ENCODE results near the gene CD300LF.

CD300LF gene

GRCh38 chr17:74759243-74759801, 46.6 kb upstream of the CD300LF start:
- Histone ChIP-seq H3K9me3 (ENCODE audit: severe bottlenecking) (no peaks in the 10 kb centered on the region), H3K27me3 (ENCODE audit: insufficient read depth, low read depth, severe bottlenecking) (no peaks in the 10 kb centered on the region), H3K27ac (peak overlapping the region; percentile 91), H3K36me3 (peaks cover 38% of the 10 kb centered on the region), H3K4me3 (ENCODE audit: low read depth, low read length) (peak overlapping the region; percentile 19)
- peak; percentile 62 for DNase-seq
- TF ChIP-seq, protein P1, sequence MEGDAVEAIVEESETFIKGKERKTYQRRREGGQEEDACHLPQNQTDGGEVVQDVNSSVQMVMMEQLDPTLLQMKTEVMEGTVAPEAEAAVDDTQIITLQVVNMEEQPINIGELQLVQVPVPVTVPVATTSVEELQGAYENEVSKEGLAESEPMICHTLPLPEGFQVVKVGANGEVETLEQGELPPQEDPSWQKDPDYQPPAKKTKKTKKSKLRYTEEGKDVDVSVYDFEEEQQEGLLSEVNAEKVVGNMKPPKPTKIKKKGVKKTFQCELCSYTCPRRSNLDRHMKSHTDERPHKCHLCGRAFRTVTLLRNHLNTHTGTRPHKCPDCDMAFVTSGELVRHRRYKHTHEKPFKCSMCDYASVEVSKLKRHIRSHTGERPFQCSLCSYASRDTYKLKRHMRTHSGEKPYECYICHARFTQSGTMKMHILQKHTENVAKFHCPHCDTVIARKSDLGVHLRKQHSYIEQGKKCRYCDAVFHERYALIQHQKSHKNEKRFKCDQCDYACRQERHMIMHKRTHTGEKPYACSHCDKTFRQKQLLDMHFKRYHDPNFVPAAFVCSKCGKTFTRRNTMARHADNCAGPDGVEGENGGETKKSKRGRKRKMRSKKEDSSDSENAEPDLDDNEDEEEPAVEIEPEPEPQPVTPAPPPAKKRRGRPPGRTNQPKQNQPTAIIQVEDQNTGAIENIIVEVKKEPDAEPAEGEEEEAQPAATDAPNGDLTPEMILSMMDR (IDR thresholded peaks at IDR 0.05; ENCODE audit: low read depth, low read length) = peak; percentile 32; the same call in 1 of the 2 replicates

GRCh38 chr17:74758848-74759168, 46.1 kb upstream of the CD300LF start:
- peak overlapping the region; percentile 91 for H3K27ac ChIP-seq

GRCh38 chr17:74757931-74758847, 45.5 kb upstream of the CD300LF start:
- Histone ChIP-seq H3K9me3 (ENCODE audit: severe bottlenecking) (no peaks in the 10 kb centered on the region), H3K4me3 (ENCODE audit: low read depth, low read length) (no peak overlapping the region), H3K27me3 (ENCODE audit: insufficient read depth, low read depth, severe bottlenecking) (no peaks in the 10 kb centered on the region), H3K36me3 (peaks cover 31% of the 10 kb centered on the region), H3K27ac (peak overlapping the region; percentile 91)
- TF ChIP-seq, protein P1 (IDR thresholded peaks at IDR 0.05; ENCODE audit: low read depth, low read length) = no peak
- no peak for DNase-seq

More at GRCh38 chr17:74758848-74759168, 46.1 kb upstream of the CD300LF start:
- no peak overlapping the region for H3K4me3 ChIP-seq (ENCODE audit: low read depth, low read length)
- no peaks in the 10 kb centered on the region for H3K9me3 ChIP-seq (ENCODE audit: severe bottlenecking)
- peaks cover 34% of the 10 kb centered on the region for H3K36me3 ChIP-seq
- no peaks in the 10 kb centered on the region for H3K27me3 ChIP-seq (ENCODE audit: insufficient read depth, low read depth, severe bottlenecking)
- TF ChIP-seq, protein P1 (IDR thresholded peaks at IDR 0.05; ENCODE audit: low read depth, low read length) = no peak
- DNase-seq = peak; percentile 56

DNA sequence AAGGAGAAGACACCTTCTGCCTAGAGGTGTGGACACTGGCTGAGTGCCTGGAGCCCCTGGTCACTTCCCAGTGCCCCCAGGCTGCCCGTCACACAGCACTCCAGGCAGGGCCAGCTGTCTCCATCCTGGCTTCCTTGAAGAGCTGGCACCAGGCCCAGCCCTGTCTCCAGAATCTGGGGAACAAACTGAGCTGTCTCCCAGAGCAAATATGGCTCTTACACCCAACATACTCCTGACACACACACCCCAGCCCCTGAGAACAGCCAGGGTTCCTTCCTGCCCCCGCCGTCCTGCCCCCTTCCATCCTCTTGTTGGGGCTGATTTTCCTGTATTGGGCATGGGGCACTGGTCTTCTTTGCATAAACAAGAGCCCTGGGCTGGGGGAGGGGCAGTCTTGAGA, 44.8 kb upstream of the CD300LF start:
- Histone ChIP-seq H3K27me3 (ENCODE audit: insufficient read depth, low read depth, severe bottlenecking) (no peaks in the 10 kb centered on the region), H3K4me3 (ENCODE audit: low read depth, low read length) (no peak overlapping the region), H3K27ac (peak overlapping the region; percentile 91), H3K9me3 (ENCODE audit: severe bottlenecking) (no peaks in the 10 kb centered on the region), H3K36me3 (peaks cover 33% of the 10 kb centered on the region)
- DNase-seq = no peak
- TF ChIP-seq, protein P1 (IDR thresholded peaks at IDR 0.05; ENCODE audit: low read depth, low read length) = no peak

DNA sequence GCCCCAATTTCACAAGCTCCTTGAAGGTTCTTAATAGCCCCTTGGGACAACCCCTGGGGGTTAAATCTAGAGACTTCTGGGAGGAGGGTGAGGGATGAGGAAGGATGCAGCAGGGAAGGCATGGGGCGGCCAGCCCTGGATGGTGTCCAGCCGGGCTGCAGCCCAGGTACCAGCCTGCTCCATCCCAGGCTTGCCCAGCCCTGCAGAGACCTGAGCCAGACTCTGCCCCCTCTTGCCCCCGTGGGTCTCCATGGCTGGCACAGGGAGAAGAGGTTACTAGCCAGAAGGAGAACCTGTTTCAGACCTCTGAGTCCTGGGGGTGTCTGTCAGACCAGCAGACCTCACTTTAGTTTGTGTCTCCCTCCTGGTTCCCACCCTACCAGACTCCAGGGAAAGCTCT, 44.2 kb upstream of the CD300LF start:
- H3K36me3 ChIP-seq = peaks cover 33% of the 10 kb centered on the region
- H3K27ac ChIP-seq = no peak overlapping the region; the same call in 1 of the 2 replicates
- DNase-seq = no peak
- TF ChIP-seq, protein P1 (IDR thresholded peaks at IDR 0.05; ENCODE audit: low read depth, low read length) = no peak
- no peaks in the 10 kb centered on the region for H3K9me3 ChIP-seq (ENCODE audit: severe bottlenecking)
- no peak overlapping the region for H3K4me3 ChIP-seq (ENCODE audit: low read depth, low read length)
- H3K27me3 ChIP-seq (ENCODE audit: insufficient read depth, low read depth, severe bottlenecking) = no peaks in the 10 kb centered on the region

Measured in WERI-Rb-1 (cell line).